HUDEP-2 (cell line): ENCODE results near the gene BMPR1A.
"Not testable (repeated sequence)": the region's sequence is repeated elsewhere in the genome, so short reads cannot be mapped to it uniquely, and the experiment has no call there.

Source experiments
- DNase-seq, 76 experiments: peaks; one replicate each; lab custom pipeline; 2025; ENCODE audit not compliant: unreplicated experiment in 76 of 76; lab: John Stamatoyannopoulos, UW

The BMPR1A gene

GRCh38 chr10:86932674-86933073, 176.3 kb downstream of the BMPR1A start:
- DNase-seq = no peak

- DNase-seq = not testable (repeated sequence)
Measured at GRCh38 chr10:86934162-86934711, 177.8 kb downstream of the BMPR1A start.

- no peak for DNase-seq
Measured at GRCh38 chr10:86936661-86937501, 180.5 kb downstream of the BMPR1A start.

- DNase-seq = no peak
Measured at GRCh38 chr10:86937502-86938154, 181.2 kb downstream of the BMPR1A start.

- DNase-seq = no peak
Measured at GRCh38 chr10:86938260-86938659, 181.8 kb downstream of the BMPR1A start.

- DNase-seq = not testable (repeated sequence)
Measured at GRCh38 chr10:86940076-86940475, 183.7 kb downstream of the BMPR1A start.

GRCh38 chr10:86940677-86941076, 184.3 kb downstream of the BMPR1A start:
- DNase-seq = no peak

- DNase-seq = no peak
Measured at GRCh38 chr10:86941426-86941825, 185.0 kb downstream of the BMPR1A start.

GRCh38 chr10:86941991-86942421, 185.6 kb downstream of the BMPR1A start:
- no peak for DNase-seq

GRCh38 chr10:86942441-86943315, 186.3 kb downstream of the BMPR1A start:
- DNase-seq = no peak

- DNase-seq = no peak
Measured at GRCh38 chr10:86943316-86944030, 187.1 kb downstream of the BMPR1A start.

- no peak for DNase-seq
Measured at GRCh38 chr10:86944031-86944419, 187.6 kb downstream of the BMPR1A start.

GRCh38 chr10:86944471-86944870, 188.1 kb downstream of the BMPR1A start:
- no peak for DNase-seq

- DNase-seq = no peak
Measured at GRCh38 chr10:86944907-86945306, 188.5 kb downstream of the BMPR1A start.

GRCh38 chr10:86945361-86946212, 189.2 kb downstream of the BMPR1A start:
- DNase-seq = no peak

GRCh38 chr10:86946213-86947155, 190.1 kb downstream of the BMPR1A start:
- no peak for DNase-seq

GRCh38 chr10:86947806-86948205, 191.4 kb downstream of the BMPR1A start:
- DNase-seq = not testable (repeated sequence)

- DNase-seq = no peak
Measured at GRCh38 chr10:86950349-86950748, 193.9 kb downstream of the BMPR1A start.
